AML-193 (cell line): Measurements from ENCODE around the gene GHRH.

ENCODE experiments used
- DNase-seq, 2 experiments: peaks; one replicate each; lab custom pipeline; 2025; lab: John Stamatoyannopoulos, UW

Gene GHRH, protein sequence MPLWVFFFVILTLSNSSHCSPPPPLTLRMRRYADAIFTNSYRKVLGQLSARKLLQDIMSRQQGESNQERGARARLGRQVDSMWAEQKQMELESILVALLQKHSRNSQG

DNA sequence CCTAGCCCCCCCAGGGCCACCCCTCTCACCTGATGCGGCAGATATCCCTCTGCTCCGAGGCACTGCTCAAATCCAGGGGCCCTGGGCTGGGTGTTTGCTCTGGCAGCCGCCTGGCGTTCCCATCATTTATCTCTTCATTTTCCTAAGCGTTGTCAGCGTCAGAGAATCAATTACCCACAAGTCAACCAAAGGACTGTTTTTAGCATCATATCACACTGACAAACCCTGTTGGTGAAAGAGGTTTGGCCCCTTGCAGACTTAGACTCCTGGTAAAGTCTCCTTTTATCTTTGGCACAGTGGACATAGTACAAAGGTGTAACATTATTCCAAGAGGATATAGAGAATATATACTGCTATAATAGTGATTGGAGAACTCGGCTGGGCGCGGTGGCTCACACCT is at the start of gene GHRH:
Gene GHRH (minus strand): TSS at position 101 of the 400 bp plus-strand sequence. CDS start 4,925 bp downstream, outside the sequence.
- no peak for DNase-seq

DNA sequence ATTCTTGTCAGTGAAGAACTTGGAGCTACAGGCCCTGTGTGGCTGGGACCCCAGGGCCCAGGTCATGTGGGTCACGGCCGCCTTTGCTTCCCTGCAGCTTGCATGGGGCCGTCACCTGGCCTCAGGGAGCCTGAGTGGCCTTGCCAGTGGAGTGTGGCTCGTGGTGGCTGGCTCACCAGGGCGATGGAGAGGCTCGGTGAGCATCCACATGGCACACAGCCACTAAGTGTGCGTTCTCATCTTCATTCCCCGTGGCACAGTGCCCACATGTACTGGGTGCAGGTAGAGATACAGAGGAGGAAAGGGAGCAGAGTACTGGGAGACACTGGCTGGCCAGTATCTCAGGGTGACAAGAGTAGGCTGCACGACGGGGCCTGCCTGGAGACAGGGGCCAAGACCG is 49.3 kb upstream of the GHRH start:
- no peak for DNase-seq

DNA sequence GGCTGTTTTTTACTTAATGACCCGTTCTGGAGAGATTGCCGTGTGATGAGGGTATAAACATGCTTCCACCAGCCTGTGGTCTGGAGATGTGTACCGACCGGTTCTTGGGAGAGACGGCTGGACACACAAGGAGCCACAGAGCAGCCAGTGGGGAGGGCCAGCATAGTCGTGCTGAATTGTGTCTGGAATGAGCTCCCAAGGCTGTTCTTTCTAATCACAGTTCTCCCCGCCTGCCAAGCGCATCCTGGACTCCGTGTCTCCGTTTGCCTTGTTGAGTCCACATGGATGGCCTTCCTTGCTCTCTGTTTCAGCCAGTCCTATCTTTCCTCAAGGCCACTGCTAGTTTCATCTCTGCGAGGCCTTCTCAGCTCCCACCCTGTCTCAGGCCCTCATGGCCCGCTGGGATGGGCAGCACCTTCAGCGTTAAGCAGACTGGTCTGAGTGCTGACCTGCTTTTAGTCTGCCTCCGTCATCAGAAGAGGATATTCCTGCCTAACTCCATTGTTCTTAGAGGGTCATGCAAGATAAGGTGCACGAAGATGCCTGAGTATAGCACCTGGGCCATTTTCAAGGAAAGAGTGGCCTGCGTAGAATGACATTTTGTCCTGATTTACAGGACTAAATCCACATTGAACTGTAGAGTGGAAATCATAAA is 48.4 kb upstream of the GHRH start:
- no peak for DNase-seq

DNA sequence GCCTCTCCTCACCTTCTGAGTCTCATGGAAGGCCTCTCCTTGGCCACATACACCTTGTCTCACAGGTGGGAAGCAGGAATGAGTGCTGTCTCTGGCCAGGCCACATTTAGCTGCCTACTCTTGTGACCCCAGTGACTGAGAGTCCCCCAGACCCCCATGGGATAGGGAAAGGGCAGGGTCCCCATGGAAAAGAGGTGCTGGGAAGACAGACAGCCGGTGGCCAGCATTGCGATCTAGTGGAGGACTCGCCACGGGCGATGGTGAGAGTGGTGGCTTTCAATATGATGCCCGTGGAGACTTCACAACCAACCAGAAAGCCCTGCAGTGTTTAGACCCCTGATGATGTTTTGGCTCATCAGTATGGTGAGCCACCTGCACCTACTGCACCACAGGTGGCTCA is 47.7 kb upstream of the GHRH start:
- no peak for DNase-seq

DNA sequence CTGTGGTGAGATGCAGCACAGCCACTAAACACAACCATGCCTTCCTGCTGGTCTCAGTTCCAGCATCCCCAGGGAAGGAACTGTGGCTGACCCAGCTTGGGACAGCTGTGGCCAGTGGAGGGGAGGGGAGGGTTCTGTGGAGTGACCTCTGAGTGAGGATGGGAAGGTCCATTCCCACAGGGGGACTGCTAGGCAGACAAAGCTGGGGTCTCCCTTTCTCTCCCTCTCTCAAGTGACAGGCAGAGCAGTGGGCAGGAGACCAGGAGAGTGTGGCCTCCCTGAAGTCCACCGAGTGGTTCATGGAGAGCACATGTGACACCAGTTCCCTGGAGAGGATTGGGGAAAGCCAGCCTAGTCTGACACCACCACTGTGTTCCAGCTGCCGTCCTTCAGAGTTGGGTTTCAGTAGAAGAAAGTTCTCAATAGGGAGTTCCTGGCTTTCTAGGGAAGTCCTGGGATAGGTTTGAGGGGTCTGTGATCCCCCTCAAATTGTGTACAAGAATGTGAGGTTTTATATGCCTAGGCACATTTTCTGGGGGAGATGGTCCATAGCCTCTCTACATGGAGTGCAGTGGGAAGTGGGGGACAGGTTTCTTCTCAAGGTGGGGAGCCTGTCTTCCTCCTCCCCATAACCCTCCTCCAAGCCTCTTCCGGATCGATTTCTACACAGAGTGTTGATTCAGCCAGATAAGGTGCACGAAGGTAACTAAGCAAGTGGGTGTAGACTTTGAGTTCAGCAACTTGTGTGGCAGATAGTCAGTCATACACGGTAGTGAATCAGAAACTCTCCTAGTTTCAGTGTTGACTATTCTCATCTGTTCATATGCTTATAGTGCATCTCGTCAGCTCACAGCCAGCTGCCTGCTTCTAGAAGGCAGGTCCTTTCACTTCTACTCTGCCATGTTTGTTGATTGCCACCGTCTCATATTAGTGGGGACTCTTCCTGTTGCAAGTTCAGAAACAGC is 46.8 kb upstream of the GHRH start:
- no peak for DNase-seq

DNA sequence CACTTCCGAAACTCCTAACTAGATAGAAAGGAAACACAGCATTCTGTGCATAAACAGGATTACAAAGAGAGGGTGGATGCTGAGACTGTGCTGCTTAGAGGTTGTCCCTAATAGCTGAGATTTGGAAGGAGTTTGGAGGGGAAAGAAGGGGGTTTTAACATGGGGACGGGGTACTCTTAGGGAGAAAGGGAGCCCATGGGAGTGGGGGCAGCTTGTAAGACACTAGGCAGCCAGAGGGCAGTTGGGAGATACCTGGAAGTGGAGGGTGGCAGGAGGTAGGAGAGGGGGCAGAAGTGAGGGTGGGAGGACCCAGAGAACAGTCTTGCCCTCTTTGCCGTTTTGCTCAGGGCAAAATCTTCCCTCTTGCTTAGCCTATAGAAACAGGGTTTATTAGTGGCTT is 44.2 kb upstream of the GHRH start:
- no peak for DNase-seq

DNA sequence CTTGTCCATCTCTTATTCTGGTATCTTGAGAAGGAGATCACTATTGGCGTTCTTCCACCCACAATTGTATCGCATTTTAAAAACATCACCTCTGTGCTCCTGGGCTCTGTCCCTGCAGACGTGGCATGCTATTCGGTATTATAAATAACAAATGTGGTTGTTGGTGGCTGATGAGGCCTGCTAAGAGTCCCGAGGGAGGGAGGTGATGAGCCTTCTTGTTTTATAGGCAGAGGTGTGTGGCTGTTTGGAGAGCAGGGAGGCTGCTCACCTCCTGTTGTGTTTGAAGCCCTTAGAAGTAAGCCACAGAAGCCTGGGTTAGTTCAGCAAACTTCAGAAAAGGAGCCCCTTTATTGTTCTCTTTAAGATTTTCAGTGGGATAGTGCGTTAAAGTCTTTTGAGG is 43.5 kb upstream of the GHRH start:
- DNase-seq, result no peak

DNA sequence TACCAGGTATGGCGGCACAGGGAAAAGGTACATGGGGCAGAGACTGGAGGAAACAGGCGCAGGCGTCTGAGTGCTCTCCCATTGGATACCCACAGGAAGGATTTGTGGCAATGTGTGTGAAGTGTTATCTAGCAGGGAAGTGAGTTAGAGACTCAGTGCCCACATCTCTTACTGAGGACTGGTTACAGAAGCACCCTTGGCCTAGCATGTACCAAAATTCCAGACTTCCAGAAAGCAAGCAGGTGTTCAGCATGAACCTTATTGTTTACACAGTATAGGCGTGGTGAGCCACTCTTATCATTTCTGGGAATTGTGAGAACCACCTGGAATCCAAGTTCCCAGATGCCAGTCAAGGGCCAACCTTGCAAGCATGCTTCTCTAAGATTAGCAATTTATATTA is 42.0 kb upstream of the GHRH start:
- no peak for DNase-seq

DNA sequence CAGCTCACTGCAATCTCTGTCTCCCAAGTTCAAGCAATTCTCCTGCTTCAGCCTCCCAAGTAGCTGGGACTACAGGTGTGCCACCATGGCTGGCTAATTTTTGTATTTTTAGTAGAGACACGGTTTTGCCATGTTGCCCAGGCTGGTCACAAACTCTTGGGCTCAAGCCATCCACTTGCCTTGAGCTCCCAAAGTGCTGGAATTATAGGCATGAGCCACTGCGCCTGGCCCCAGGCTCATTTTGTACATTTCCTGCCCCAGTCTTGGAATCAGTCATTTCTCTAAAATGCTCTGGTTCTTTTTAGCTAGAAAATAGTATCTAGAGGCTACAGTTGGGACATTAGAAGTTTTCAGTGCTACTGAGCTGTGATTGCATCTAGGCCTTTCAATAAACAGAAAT is 41.4 kb upstream of the GHRH start:
- DNase-seq, result no peak

DNA sequence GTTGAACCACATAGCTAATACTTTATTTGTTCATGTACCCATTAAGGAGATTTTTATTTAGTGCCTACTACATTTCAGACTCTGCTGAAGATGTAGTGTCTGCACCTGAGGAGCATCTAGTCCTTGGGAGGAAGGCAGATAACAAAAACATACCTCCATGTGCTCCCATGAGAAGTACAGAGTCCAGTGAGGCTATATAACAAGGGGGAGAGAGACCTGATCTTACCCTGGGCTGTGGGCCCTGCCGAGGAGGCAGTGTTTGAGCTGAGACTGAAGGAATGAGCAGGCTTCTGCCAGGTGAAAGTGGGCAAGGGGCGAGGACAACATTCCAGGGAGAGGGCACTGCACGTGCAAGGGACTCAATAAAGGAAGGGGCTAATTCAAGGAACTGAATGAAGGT is 39.9 kb upstream of the GHRH start:
- DNase-seq, result no peak

DNA sequence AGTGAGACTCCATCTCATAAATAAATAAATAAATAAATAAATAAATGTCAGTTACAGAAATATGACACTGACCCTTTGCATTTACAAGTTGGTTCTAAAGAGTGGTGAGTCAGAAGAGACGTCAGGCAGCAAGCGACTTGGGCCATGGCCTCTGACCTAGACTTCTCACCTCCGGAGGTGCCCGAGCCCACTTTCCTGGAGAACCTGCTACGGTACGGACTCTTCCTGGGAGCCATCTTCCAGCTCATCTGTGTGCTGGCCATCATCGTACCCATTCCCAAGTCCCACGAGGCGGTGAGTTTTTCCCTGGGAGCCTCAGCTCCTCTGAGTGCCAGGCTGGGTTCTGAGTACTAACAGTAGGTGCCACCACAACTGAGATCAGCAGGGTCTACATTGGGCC is 39.5 kb upstream of the GHRH start:
- DNase-seq, result no peak

DNA sequence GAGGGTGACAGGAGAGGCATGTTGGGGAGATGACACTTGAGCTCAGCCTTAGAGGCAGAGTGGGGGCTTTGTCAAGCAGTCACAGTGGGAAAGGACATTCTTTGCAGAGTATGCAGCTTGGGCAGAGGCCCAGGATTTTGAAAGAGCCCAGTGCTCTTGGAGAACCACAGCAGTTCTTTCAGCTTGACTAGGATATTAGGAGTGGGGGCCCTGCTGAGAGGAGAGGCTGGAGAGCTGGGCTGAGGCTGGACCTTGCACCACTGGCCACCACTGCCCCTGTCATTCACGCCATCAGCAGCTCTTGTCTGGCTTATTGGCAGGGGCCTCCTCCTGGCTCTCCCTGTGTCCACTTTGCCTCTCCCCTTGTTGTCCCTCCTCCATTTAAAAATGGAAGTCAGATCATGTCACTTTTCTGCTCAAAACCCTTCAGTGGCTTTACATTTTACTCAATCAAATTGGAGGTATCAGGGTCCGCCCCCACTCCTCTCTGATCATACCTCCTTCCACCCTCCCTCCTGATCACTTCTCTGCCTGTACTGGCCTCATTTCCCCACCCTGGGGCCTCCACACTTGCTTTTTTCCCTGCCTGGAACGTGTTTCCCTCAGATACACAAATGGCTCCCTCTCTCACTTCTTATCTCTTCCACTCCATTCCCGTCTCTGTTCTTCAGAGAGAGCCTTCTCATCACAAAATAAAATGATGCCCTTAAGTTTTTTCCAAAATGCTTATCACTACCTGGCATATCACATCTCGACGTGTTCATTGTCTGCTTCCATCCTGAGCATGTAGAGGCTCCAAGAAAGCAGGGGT is 38.3 kb upstream of the GHRH start:
- DNase-seq, result no peak

DNA sequence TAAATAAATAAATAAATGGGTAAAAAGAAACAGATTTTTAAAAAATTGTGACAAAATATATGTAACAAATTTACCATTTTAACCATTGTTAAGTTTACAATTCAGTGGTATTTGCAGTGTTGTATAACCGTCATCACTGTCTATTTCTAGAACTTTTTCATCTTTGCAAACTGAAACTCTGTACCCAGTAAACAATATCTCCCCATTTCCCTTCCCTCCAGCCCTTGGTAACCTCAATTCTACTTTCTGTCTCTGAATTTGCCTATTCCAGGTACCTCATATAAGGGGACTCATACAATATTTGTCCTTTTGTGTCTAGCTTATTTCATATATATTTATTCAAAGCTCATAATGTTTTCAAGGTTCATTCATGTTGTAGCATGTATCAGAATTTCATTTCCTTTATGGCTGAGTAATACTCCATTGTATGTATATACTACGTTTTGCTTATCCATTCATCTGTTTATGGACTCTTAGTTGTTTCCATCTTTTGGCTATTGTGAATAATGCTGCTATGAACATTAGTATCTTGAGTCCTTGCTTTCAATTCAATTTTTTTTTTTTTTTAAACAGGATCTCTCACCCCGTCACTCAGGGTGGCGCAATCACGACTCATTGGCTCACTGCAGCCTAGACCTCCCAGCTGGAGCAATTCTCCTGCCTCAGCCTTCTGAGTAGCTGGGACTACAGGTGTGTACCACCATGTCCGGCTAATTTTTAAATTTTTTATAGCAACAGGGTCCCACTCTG is 36.8 kb upstream of the GHRH start:
- peak; percentile 23 to 28 for DNase-seq

DNA sequence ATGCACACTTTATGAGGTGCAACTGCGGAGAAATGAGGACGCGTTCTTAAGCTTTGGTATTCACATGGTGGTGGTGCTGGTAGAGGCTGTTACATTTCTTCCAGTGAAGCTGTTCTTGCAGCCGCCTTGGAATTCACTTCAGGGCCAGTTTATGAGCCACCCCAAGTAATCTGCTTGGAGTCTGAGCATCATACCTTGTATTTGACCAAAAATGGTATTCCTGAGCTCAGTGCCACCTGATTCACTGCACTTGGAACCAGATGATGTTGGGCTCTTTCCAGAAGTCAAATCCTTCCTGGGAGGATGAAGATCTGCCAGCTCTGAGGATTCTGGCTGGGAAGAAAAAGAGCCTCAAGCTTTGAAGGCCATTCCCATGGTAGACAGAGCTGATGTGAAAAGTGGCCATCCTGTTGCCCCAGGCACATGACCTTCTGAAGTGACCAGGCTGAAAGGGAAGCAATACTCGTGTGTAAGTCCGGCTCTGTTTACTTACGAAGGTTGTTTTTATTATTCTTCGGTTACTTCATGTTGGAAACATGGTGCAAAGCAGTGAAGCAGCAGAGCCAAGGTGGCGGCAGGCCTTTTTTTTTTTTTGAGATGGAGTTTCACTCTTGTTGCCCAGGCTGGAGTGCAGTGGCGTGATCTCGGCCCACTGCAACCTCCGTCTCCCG is 35.6 kb upstream of the GHRH start:
- no peak for DNase-seq

DNA sequence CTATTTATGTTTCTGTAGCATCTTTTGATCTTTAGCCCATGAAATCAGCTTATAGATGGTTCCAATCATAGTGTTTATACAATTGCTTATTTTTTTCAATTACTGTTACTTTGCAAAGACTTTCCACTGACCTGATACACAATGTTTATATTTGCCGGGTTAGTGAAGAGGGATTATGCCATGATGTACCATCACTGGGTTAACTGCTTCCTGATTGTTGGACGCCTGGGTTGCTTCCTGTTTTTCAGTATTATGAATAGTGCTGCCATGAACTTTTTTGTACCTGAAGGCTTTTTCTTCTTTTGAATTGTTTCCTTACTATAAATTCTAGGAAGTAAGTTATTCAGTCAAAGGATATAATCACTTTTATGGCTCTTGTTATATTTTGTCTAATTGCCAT is 34.8 kb upstream of the GHRH start:
- peak; percentile 23 to 36 for DNase-seq

DNA sequence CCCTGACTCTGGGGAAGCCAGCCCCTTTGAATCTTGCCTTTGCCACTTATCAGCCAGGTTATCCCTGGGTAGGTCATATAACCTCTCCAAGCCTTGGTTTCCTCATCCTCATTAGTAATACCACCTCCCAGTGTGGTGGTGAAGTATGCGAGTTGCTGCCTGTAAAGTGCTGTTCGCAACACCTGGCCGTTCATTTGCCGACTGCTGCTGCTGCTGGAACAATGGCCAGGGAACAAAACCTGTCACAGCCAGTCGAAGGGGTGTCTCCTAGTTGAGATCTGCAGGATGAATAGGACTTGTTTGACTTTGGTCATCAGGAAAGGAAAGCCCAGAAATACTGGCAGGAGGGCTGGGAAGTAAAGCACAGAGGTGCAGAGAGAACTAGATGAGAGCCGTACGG is 34.0 kb upstream of the GHRH start:
- no peak for DNase-seq

DNA sequence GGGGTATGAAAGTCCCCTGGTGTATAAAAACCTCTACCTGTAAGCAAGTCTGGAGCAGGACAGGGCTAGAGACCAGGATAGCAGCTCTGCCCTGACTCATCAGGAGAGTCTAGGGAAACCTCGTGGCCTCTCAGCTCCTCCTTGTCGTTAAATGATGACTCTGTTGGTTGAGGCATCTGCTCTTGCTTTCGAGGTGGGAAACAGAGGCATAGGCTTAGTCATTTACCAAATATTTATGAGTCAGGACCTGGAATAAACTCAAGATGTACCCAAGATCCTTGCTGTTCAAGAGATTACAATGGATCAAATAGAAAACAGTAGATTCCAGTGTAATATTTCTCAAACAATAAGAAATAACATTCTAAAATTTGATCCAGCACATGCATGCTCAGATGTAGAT is 33.4 kb upstream of the GHRH start:
- DNase-seq, result no peak

DNA sequence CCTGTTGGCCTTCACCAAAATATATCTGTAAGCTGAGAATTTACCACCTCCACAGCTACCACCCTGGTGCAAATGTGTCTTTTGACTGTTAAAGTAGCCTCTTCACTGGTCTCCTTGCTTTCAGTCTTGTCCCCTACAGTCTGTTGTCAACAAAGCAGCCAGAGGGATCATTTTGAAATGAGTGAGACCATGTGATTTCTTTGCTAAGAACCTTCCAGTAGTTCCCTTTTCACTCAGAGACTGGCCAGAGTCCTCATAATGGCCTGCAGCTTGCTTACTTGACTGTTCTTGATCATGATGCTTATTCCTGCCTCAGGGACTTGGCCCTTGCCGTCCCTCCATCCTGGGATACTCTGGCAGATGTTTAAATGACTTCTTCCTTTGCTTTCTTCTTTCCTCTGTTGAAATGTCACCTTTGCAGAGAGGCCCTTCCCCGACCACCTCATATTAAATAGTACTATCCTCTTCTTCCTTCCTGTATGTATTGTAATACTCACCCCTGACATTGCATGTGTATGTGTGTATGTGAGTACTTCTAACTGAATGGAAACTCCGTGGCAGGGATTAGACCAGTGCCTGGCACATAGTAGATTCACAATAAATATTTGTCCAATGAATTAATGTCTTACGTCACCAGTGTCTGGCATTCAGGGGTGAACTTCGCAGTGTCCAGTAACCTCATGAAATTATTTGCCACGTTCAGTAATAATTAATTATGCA is 32.8 kb upstream of the GHRH start:
- peak; percentile 49 to 72 for DNase-seq

DNA sequence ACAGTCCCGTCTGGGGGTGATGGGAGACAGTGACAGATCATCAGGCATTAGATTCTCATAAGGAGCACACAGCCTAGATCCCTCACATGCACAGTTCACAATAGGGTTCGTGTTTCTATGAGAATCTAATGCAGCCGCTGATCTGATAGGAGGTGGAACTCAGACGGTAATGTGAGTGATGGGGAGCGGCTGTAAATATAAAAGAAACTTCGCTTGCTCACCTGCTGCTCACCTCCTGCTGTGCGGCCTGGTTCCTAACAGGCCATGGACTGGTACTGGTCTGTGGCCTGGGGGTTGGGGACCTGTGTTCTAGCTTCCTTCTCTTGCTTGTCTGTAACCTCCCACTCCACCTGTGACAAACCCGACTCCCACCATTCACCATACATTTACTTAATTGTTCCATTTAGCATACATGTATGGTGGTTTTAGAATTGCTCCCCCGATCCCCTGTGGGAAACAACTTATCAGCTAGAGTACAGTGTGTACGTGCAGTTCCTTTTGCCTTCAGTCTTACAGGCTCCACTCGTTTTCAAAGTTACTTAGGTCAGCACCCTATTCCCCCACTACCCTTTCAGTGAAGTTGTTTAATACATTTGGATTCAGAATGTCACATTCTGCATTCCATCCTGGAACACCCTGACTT is 31.8 kb upstream of the GHRH start:
- no peak for DNase-seq

DNA sequence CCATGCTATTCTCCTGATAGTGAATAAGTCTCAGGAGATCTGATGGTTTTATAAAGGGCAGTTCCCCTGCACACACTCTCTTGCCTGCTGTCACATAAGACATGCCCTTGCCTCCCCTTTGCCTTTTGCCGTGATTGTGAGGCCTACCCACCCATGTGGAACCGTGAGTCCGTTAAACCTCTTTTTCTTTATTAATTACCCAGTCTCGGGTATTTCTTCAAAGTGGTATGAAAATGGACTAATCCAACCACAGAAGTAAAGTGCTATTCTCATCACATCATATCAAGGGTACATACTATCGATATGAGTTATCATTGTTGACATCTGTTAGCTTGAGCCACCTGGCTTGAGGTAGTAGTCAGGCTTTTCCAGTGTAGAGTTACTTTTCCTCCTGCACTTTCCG is 30.1 kb upstream of the GHRH start:
- DNase-seq, result no peak
